H9 (cell line): Measurements from ENCODE around the gene CDKL1. TPM values are rescaled to one million over a fixed set of nuclear protein-coding genes. Genes with fewer than 3 reads are reported as not detected.

Experiments
- DNase-seq: peaks from one replicate; pipeline ENCODE4 v3.0.0-alpha.2; 2017
- H2AFZ ChIP-seq: one replicate; pipeline ENCODE4 v1.6.1; 2013; ENCODE audit warnings: mild to moderate bottlenecking, low read length, control low read depth, moderate library complexity
- H2AK5ac ChIP-seq: 2 replicates; pipeline ENCODE4 v1.6.1; 2013; ENCODE audit warnings: low read length, control low read depth, mixed read lengths; ENCODE audit not compliant: insufficient read length
- H2BK120ac ChIP-seq: one replicate; pipeline ENCODE4 v1.6.1; 2013; ENCODE audit warnings: low read depth, mild to moderate bottlenecking, low read length, control low read depth, inconsistent platforms; ENCODE audit not compliant: poor library complexity, severe bottlenecking
- H2BK12ac ChIP-seq: 2 replicates; pipeline ENCODE4 v1.6.1; 2013; ENCODE audit warnings: low read length, control low read depth, mixed read lengths, low read depth; ENCODE audit not compliant: insufficient read length
- H2BK15ac ChIP-seq: 2 replicates; pipeline ENCODE4 v1.6.1; 2013; ENCODE audit warnings: low read depth, low read length, control low read depth
- H2BK20ac ChIP-seq: one replicate; pipeline ENCODE4 v1.6.1; 2013; ENCODE audit warnings: low read depth, mild to moderate bottlenecking, low read length, control low read depth, inconsistent platforms; ENCODE audit not compliant: poor library complexity, severe bottlenecking
- H2BK5ac ChIP-seq: 2 replicates; pipeline ENCODE4 v1.6.1; 2013; ENCODE audit warnings: low read length, control low read depth, mixed read lengths; ENCODE audit not compliant: insufficient read length
- H3K14ac ChIP-seq: 2 replicates; pipeline ENCODE4 v1.6.1; 2013; ENCODE audit warnings: low read length, control low read depth; ENCODE audit not compliant: insufficient read depth
- H3K18ac ChIP-seq: 2 replicates; pipeline ENCODE4 v1.6.1; 2013; ENCODE audit warnings: low read depth, mild to moderate bottlenecking, mixed read lengths, low read length, control low read depth; ENCODE audit not compliant: insufficient read length
- H3K23ac ChIP-seq: 2 replicates; pipeline ENCODE4 v1.6.1; 2013; ENCODE audit warnings: low read length, control low read depth, mixed read lengths, low read depth; ENCODE audit not compliant: insufficient read length
- H3K23me2 ChIP-seq: 2 replicates; pipeline ENCODE4 v1.6.1; 2013; ENCODE audit warnings: low read depth, mild to moderate bottlenecking, mixed read lengths, low read length, control low read depth; ENCODE audit not compliant: insufficient read length, poor library complexity, severe bottlenecking
- H3K27ac ChIP-seq: 2 replicates; pipeline ENCODE4 v1.5.1; 2013; ENCODE audit warnings: low read length, control low read depth, mixed read lengths, low read depth; ENCODE audit not compliant: insufficient read length
- H3K27me3 ChIP-seq: 2 replicates; pipeline ENCODE4 v1.6.1; 2013; ENCODE audit warnings: low read length, control low read depth, inconsistent platforms; ENCODE audit not compliant: insufficient read depth
- H3K4ac ChIP-seq: 2 replicates; pipeline ENCODE4 v1.6.1; 2013; ENCODE audit warnings: low read depth, mild to moderate bottlenecking, control low read depth, inconsistent platforms, low read length, moderate library complexity
- H3K4me1 ChIP-seq: 2 replicates; pipeline ENCODE4 v1.6.1; 2013; ENCODE audit warnings: low read length, control low read depth, inconsistent platforms; ENCODE audit not compliant: insufficient read depth
- H3K4me2 ChIP-seq: 2 replicates; pipeline ENCODE4 v1.6.1; 2013; ENCODE audit warnings: low read length, control low read depth, mixed read lengths; ENCODE audit not compliant: insufficient read length, insufficient read depth
- H3K56ac ChIP-seq: 2 replicates; pipeline ENCODE4 v1.6.1; 2013; ENCODE audit warnings: low read depth, mild to moderate bottlenecking, mixed read lengths, low read length, control low read depth; ENCODE audit not compliant: insufficient read length
- H3K79me1 ChIP-seq: 2 replicates; pipeline ENCODE4 v1.6.1; 2013; ENCODE audit warnings: low read depth, mild to moderate bottlenecking, moderate library complexity, low read length, control low read depth, inconsistent platforms; ENCODE audit not compliant: insufficient read depth, poor library complexity, severe bottlenecking
- H3K79me2 ChIP-seq: 2 replicates; pipeline ENCODE4 v1.6.1; 2013; ENCODE audit warnings: low read length, control low read depth, inconsistent platforms; ENCODE audit not compliant: insufficient read depth
- H3K9ac ChIP-seq: 2 replicates; pipeline ENCODE4 v1.6.1; 2013; ENCODE audit warnings: low read length, control low read depth, mixed read lengths; ENCODE audit not compliant: insufficient read length; ENCODE audit errors: extremely low read depth
- H3K9me3 ChIP-seq: one replicate; pipeline ENCODE4 v1.6.1; 2013; ENCODE audit warnings: low read depth, low read length, inconsistent platforms; ENCODE audit not compliant: control insufficient read depth
- H3T11ph ChIP-seq: one replicate; pipeline ENCODE4 v1.6.1; 2013; ENCODE audit warnings: mild to moderate bottlenecking, low read length, control low read depth, inconsistent platforms
- H4K20me1 ChIP-seq: one replicate; pipeline ENCODE4 v1.6.1; 2013; ENCODE audit not compliant: control insufficient read depth, insufficient read length, insufficient read depth
- H4K5ac ChIP-seq: 2 replicates; pipeline ENCODE4 v1.6.1; 2013; ENCODE audit warnings: low read depth, mild to moderate bottlenecking, mixed read lengths, low read length, control low read depth; ENCODE audit not compliant: insufficient read length
- H4K8ac ChIP-seq: replicated peaks from 2 replicates; pipeline ENCODE4 v1.6.1; 2013; ENCODE audit warnings: low read length, control low read depth, mixed read lengths, low read depth; ENCODE audit not compliant: insufficient read length
- H4K91ac ChIP-seq: 2 replicates; pipeline ENCODE4 v1.6.1; 2013; ENCODE audit warnings: low read depth, mild to moderate bottlenecking, moderate library complexity, mixed read lengths, low read length, control low read depth; ENCODE audit not compliant: insufficient read length
- H3K27ac Mint-ChIP-seq, 3 experiments: 2 replicates in 2 of 3; 3 replicates in 1 of 3; pipeline ENCODE4 v1.8.0; 2020 to 2021; ENCODE audit warnings: mixed read lengths in 3 of 3, mild to moderate bottlenecking in 1 of 3, moderate library complexity in 1 of 3
- H3K27me3 Mint-ChIP-seq: 2 replicates; pipeline ENCODE4 v1.8.0; 2021; ENCODE audit warnings: low read depth, mild to moderate bottlenecking, moderate library complexity, mixed read lengths
- H3K36me3 Mint-ChIP-seq, 3 experiments: 2 replicates in 2 of 3; 3 replicates in 1 of 3; pipeline ENCODE4 v1.8.0; 2020 to 2021; ENCODE audit warnings: low read depth in 3 of 3, mixed read lengths in 3 of 3; ENCODE audit not compliant: insufficient read depth in 1 of 3
- H3K4me1 Mint-ChIP-seq, 2 experiments: 2 replicates each; pipeline ENCODE4 v1.8.0; 2020; ENCODE audit warnings: mixed read lengths in 2 of 2
- H3K4me3 Mint-ChIP-seq, 2 experiments: 2 replicates in 1 of 2; 3 replicates in 1 of 2; pipeline ENCODE4 v1.8.0; 2020 to 2021; ENCODE audit warnings: mild to moderate bottlenecking in 2 of 2, mixed read lengths in 2 of 2, moderate library complexity in 1 of 2
- H3K9me3 Mint-ChIP-seq, 2 experiments: 2 replicates in 1 of 2; 3 replicates in 1 of 2; pipeline ENCODE4 v1.8.0; 2020; ENCODE audit warnings: mild to moderate bottlenecking in 2 of 2, mixed read lengths in 2 of 2, moderate library complexity in 1 of 2
- CTCF ChIP-seq: fragments of 200-600 bp; sonication (generic); conservative IDR thresholded peaks from 3 replicates; pipeline ENCODE4 v1.8.0; 2021; ENCODE audit warnings: antibody characterized with exemption, mild to moderate bottlenecking
- WGBS: extraction: QIAGEN DNeasy Blood & Tissue Kit; methylation state at CpG from one replicate; pipeline ENCODE4 v1.1.7; 2013; ENCODE audit warnings: missing lambda C conversion rate, low lambda C conversion rate, mixed read lengths; ENCODE audit not compliant: insufficient read length; ENCODE audit errors: extremely low coverage; 5-methylcytosine and 5-hydroxymethylcytosine counted together
- total RNA-seq: library from RNA; stranded (reverse); gene quantifications from 2 replicates; pipeline ENCODE4 v1.2.1, GENCODE V29; 2021

The CDKL1 gene
- total RNA-seq, 1 experiment from 2014 or later, result 0.72 TPM

GRCh38 chr14:50364792-50365191 lies 31.9 kb downstream of the CDKL1 start:
- Histone ChIP-seq H2AK5ac (no peak overlapping the region), H3K27ac (no peak overlapping the region), H3K23me2 (no peaks in the 10 kb centered on the region), H3K4ac (no peak overlapping the region), H2BK12ac (no peak overlapping the region), H3T11ph (no peak overlapping the region), H3K9me3 (no peaks in the 10 kb centered on the region), H3K79me1 (no peaks in the 10 kb centered on the region), H3K27me3 (no peaks in the 10 kb centered on the region), H4K8ac (no peak overlapping the region), H3K4me2 (no peak overlapping the region), H4K91ac (no peak overlapping the region), H4K5ac (no peak overlapping the region), H2BK20ac (no peak overlapping the region), H3K4me1 (no peaks in the 10 kb centered on the region), H3K23ac (no peak overlapping the region), H4K20me1 (no peaks in the 10 kb centered on the region), H3K79me2 (no peaks in the 10 kb centered on the region), H2BK15ac (no peak overlapping the region), H2BK5ac (no peak overlapping the region), H2BK120ac (no peak overlapping the region), H2AFZ (no peak overlapping the region), H3K14ac (no peak overlapping the region), H3K9ac (no peak overlapping the region), H3K56ac (no peak overlapping the region), H3K18ac (no peak overlapping the region)
- H3K4me3 Mint-ChIP-seq, result no peak overlapping the region
- H3K4me1 Mint-ChIP-seq, result no peaks in the 10 kb centered on the region
- no peaks in the 10 kb centered on the region; a peak in 1 of 5 replicates for H3K9me3 Mint-ChIP-seq
- H3K27ac Mint-ChIP-seq, result no peak overlapping the region
- TF ChIP-seq CTCF, result no peak
- H3K27me3 Mint-ChIP-seq, result no peaks in the 10 kb centered on the region
- DNase-seq, result no peak
- no CpG with 5 or more reads among the region's 1 CpG for WGBS
- no peaks in the 10 kb centered on the region for H3K36me3 Mint-ChIP-seq
